ENCODE results near the gene BEX1. TPM values are rescaled to one million over a fixed set of nuclear protein-coding genes. Genes with fewer than 3 reads are reported as not detected.
"Not testable (repeated sequence)": the region's sequence is repeated elsewhere in the genome, so short reads cannot be mapped to it uniquely, and the experiment has no call there.

BEX1 gene
- polyA plus RNA-seq, 3 donors from 2014 or later: not detected

DNA sequence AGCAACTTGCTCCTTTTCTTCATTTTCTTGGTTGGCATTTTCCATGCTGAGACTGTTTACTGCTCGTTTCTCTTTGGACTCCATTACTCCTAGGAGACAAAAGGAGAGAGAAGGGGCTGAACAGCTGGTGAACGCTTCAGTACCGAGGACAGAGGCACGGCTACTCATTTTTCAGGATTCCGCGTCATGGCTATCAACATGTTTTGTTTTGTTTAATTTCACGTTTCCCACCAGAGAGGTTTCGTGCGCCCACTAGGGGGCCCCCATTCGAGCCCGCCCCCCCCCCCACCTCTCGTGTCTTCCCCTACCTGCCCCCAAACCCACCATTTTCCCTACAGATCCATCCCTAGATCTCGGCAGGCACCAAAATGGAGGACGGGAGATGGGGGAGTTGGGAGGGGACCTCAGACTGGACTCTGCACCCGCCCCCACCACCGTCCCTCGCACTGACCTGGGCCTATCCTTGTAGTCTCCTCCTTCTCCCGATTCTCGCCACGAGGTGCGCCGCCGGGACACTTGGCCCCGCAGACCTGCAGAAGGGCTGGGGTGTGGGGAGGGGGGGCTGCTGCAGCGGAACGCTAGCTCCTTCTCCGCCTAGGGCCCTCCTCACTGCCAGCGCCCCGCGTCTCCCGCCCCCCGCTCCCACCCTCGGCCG, 653 bp downstream of the BEX1 start:
- Mint-ChIP-seq H3K9me3 (no peaks in the 10 kb centered on the region), H3K27me3 (ENCODE audit: low read depth in 3 of 3) (peaks cover 2 to 14% (median 6%) of the 10 kb centered on the region in 3 donors), H3K36me3 (no peaks in the 10 kb centered on the region), H3K4me1 (no peaks in the 10 kb centered on the region), H3K4me3 (no peak overlapping the region), H3K27ac (no peak overlapping the region)
- no peak for DNase-seq

DNA sequence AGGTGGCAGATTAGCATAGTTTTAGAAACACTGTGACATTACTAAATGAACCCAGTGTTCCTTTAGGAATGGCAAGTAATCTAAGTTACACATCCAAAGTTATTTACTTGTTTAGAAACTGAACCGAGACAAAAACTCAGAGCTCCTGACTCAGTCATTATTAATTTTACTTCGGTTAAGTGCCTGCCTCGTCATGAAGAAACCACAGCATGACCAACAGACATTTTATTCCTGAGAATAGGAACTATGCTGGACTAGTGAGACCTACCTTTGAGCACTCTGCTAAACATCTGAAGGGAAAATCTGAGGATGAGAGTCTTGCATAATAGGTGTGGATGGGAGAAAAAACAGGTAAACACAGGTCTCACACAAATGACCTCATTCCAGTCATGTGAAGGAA, 2.5 kb downstream of the BEX1 start:
- no peak overlapping the region for H3K27ac Mint-ChIP-seq
- H3K36me3 Mint-ChIP-seq: no peaks in the 10 kb centered on the region

DNA sequence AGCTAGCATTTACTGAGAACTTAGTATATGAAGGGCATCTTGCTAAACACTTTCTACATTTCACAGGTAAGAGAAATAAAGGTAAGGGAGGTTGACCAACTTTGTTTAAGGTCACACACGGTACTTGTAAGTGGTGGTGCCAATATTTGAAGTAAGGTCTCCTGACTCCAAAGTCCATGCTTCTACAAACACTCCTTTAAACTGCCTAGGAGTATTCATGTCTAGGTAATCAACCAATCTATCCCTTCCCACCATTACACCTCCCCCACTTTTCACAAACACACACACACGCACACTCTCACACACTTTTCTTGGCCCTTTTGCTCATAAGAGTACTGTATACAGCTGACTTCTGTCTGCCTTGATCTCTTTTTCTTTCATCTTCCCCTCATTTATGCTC, 7.1 kb downstream of the BEX1 start:
- Mint-ChIP-seq H3K27ac (no peak overlapping the region), H3K36me3 (no peaks in the 10 kb centered on the region), H3K4me1 (no peaks in the 10 kb centered on the region), H3K27me3 (ENCODE audit: low read depth in 3 of 3) (peaks cover 2 to 4% (median 2%) of the 10 kb centered on the region in 3 donors), H3K9me3 (no peaks in the 10 kb centered on the region), H3K4me3 (no peak overlapping the region)
- DNase-seq: no peak

More for the DNA sequence above, 2.5 kb downstream of the BEX1 start:
- Mint-ChIP-seq H3K4me1 (no peaks in the 10 kb centered on the region), H3K9me3 (no peaks in the 10 kb centered on the region), H3K4me3 (no peak overlapping the region), H3K27me3 (ENCODE audit: low read depth in 3 of 3) (peaks cover 2 to 14% (median 3%) of the 10 kb centered on the region in 3 donors)
- DNase-seq: no peak

DNA sequence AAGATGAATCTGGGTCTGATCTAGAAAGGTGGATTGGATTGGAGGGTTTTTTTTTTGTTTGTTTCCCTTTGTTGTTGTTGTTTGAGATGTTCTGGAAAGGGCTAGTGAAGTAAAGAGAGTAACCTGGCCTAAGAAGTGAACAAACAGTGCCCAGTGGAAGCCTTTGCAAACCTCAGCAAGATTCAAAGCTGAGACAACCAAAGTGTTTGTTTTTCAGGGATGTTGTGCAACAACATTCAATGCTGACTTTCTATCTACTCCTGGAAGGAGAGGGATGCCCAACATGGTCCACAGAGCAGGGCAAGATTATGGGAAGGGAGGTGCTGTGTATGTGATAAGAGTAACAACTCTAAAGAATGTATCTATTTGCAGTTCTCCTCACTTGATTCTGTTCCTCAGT, 11.3 kb downstream of the BEX1 start:
- no peaks in the 10 kb centered on the region for H3K9me3 Mint-ChIP-seq
- H3K4me3 Mint-ChIP-seq: no peak overlapping the region
- no peak for DNase-seq
- H3K27me3 Mint-ChIP-seq (ENCODE audit: low read depth in 3 of 3): peaks cover 2 to 6% (median 5%) of the 10 kb centered on the region in 3 donors
- no peaks in the 10 kb centered on the region for H3K4me1 Mint-ChIP-seq
- H3K36me3 Mint-ChIP-seq: no peaks in the 10 kb centered on the region
- no peak overlapping the region for H3K27ac Mint-ChIP-seq

DNA sequence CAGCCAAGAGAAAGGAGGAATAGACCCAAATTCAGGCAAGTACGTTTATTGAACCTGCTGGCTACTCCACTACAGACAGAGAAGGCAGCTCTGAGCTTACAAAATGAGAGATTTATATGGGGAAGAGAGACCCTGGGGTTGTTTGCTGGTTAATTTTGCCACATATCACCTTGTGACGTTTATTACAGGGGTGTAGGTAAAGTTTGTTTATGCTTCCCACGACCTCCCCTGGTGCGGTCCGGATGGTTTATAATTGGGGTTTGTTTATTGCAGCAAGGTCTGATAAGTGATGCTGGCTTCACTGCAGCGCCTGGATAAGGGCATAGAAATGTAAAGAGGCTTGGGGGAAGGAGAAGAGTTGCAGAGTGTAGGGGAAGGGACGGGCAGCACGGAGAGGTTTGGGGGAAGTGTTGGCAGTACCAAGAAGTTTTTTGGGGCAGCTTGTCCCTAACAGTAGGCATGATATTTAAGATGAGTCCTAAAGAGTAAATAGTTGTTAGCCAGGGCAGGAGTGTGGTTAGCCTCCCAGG, 12.6 kb downstream of the BEX1 start:
- Mint-ChIP-seq H3K9me3 (no peaks in the 10 kb centered on the region), H3K27me3 (ENCODE audit: low read depth in 3 of 3) (peaks cover 2 to 6% (median 5%) of the 10 kb centered on the region in 3 donors), H3K27ac (no peak overlapping the region), H3K4me3 (no peak overlapping the region), H3K4me1 (no peaks in the 10 kb centered on the region), H3K36me3 (no peaks in the 10 kb centered on the region)
- DNase-seq: no peak

DNA sequence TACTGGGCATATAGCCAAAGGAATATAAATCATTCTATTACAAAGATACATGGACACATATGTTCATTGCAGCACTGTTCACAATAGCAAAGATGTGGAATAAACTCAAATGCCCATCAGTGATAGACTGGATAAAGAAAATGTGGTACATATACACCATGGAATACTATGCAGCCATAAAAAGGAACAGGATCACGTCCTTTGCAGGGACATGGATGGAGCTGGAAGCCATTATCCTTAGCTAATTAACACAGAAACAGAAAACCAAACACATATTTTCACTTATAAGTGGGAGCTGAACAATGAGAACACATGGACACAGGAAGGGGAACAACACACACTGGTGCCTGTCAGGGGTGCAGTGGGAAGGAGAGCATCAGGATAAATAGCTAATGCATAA, 30.6 kb downstream of the BEX1 start:
- H3K27ac Mint-ChIP-seq; H3K4me1 Mint-ChIP-seq; H3K36me3 Mint-ChIP-seq; H3K4me3 Mint-ChIP-seq; H3K27me3 Mint-ChIP-seq (ENCODE audit: low read depth in 3 of 3); DNase-seq; H3K9me3 Mint-ChIP-seq: not testable (repeated sequence)

DNA sequence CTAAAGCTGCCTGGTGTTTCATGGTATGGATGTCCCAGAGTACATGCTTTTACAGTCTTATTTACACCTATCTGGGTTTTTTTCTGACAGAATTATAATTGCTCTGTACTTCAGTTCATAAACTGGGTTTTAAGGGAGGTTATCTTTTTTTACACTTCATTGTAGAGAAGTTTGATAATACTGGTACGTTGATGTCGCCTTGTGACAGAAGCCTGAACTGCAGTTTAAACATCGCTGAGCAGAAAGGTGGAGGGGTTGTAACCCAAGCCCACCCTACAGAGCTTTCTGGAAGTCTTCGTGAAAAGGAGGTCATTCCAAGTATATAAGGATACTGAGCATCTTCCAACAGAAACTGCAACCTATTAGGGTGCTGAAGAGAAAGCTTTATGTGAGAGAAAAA, 46.4 kb downstream of the BEX1 start:
- no peaks in the 10 kb centered on the region for H3K36me3 Mint-ChIP-seq
- peaks cover 2 to 5% (median 3%) of the 10 kb centered on the region in 3 donors for H3K27me3 Mint-ChIP-seq (ENCODE audit: low read depth in 3 of 3)
- H3K27ac Mint-ChIP-seq: no peak overlapping the region
- no peak for DNase-seq
- no peak overlapping the region for H3K4me3 Mint-ChIP-seq
- H3K4me1 Mint-ChIP-seq: no peaks in the 10 kb centered on the region
- H3K9me3 Mint-ChIP-seq: no peaks in the 10 kb centered on the region

DNA sequence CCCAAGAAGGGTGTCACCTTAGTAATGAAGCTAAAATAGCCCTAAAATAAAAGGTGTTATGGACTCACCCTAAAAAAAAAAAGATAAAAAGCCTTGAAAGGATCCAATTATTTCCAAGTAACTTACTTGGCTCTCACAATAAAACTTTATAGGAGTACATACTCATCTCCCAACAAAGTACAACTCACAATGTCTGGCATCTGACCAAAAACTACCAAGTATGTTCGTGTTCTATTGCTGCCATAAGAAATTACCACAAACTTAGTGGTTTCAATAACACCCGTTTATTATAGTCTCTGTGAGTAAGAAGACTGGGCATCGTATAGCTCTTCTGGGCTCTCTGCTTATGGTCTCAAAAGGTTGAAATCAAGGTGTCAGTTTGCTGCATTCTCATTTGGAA, 51.0 kb downstream of the BEX1 start:
- no peak for DNase-seq
- Mint-ChIP-seq H3K27me3 (ENCODE audit: low read depth in 3 of 3) (no peaks in the 10 kb centered on the region), H3K4me3 (no peak overlapping the region), H3K27ac (no peak overlapping the region), H3K4me1 (no peaks in the 10 kb centered on the region), H3K36me3 (no peaks in the 10 kb centered on the region), H3K9me3 (no peaks in the 10 kb centered on the region)

Other genes starting within 250 kb of the BEX1 start
- not detected for gene RAB40AL, start 126.9 kb downstream of the BEX1 start, polyA plus RNA-seq
- gene NXF3, start 29.0 kb upstream of the BEX1 start, polyA plus RNA-seq: not detected
- 100 to 1,000 TPM in 1 of 3 donors, 10 to 100 TPM in 2; 74.6 to 123 (median 96.6) TPM for gene BEX4, start 150.9 kb upstream of the BEX1 start, polyA plus RNA-seq
- gene TCEAL8, start 191.0 kb upstream of the BEX1 start, polyA plus RNA-seq: 100 to 1,000 TPM in 2 of 3 donors, 10 to 100 TPM in 1; 85.7 to 118 (median 105) TPM
- gene TCEAL5, start 212.6 kb upstream of the BEX1 start, polyA plus RNA-seq: not detected
- gene BEX2, start 246.8 kb upstream of the BEX1 start, polyA plus RNA-seq: 10 to 100 TPM; 37.5 to 59.6 (median 38.2) TPM

Data from immature natural killer cell (primary cell).